Stimulated activated CD4-positive, alpha-beta T cell treated with anti-CD3 and anti-CD28 coated beads, Interleukin-1b, Interleukin-23, amount 100 ng/mL, for 24 hours (primary cell): ENCODE measurements around the gene KIAA0319L.

ENCODE experiments used
- DNase-seq, 4 experiments: peaks; one replicate each; pipeline ENCODE4 v3.0.0-alpha.2; 2020; ENCODE audit warnings: low read depth in 4 of 4, low spot score in 1 of 4

The KIAA0319L gene

GRCh38 chr1:35539073-35539823 lies 18.0 kb downstream of the KIAA0319L start:
- DNase-seq = no peak

- no peak for DNase-seq
Observed at GRCh38 chr1:35537806-35538205, 19.4 kb downstream of the KIAA0319L start.

DNA sequence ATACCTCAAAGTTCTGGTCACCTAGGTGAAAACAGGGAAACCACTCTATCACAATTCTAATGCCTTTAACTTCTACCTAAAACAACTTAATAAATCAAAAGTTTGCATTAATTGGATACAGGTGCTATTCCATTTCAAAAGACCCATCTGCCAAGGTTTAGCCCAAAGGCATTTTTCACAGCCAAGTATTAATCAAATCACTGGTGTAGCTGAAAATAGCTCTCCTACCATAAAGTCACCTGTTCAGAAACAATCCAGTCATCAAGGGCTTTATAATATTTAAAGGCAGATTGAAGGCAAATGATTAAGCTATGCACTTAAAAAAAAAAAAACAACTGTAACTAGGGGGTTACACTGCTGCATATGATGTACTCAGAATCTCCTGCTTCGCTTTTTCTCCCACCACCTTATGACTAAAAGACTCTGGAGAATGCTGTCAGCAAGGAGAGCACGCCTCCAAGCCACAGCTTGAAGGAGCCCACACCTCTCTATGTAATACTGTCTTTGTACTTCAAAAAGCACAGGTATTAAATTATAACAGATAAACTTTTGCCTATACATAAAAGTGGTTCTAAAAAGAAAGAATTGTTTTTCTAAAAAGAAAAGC lies 20.5 kb downstream of the KIAA0319L start:
- no peak for DNase-seq

GRCh38 chr1:35535243-35535642 lies 22.0 kb downstream of the KIAA0319L start:
- no peak for DNase-seq

GRCh38 chr1:35533586-35533985 lies 23.6 kb downstream of the KIAA0319L start:
- DNase-seq = no peak

- no peak for DNase-seq
Observed at GRCh38 chr1:35532497-35533223, 24.5 kb downstream of the KIAA0319L start.

DNA sequence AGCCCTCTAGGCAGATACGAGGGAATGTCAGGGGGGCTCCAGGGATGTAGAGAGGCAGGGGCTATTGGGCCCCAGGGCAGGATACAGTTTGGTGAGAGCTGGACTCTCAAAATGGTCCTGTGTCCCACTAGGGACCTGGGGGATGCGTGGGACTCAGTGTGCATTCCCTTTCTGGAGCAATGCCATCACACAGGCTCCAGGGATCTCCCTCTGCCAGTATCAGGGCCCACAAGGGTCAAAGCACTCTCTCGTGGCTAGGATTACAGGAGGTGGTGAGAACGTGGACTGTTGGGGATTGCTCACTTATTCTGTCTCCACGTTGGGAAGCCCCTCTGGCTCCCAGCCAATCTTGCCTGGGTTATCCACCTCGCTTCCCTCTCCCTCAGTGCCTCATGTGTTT lies 25.8 kb downstream of the KIAA0319L start:
- DNase-seq = no peak

- DNase-seq = no peak
Observed at GRCh38 chr1:35530946-35531345, 26.3 kb downstream of the KIAA0319L start.

DNA sequence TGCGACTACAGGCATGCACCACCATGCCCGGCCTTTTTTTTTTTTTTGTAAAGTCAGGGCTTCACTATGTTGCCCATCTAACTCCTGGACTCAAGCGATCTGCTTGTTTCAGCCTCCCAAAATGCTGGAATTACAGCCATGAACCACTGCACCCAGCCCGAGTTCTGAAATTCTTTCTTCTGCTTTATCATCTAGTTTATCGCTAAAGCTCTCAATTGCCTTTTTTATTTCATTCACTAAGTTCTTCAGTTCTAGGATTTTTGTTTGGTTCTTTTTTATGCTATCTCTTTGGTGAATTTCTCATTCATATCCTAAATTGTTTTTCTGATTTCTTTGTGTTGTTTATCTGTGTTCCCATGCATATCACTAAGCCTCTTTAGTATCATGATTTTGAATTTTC lies 27.0 kb downstream of the KIAA0319L start:
- no peak for DNase-seq

GRCh38 chr1:35524106-35524505 lies 33.1 kb downstream of the KIAA0319L start:
- no peak for DNase-seq

DNA sequence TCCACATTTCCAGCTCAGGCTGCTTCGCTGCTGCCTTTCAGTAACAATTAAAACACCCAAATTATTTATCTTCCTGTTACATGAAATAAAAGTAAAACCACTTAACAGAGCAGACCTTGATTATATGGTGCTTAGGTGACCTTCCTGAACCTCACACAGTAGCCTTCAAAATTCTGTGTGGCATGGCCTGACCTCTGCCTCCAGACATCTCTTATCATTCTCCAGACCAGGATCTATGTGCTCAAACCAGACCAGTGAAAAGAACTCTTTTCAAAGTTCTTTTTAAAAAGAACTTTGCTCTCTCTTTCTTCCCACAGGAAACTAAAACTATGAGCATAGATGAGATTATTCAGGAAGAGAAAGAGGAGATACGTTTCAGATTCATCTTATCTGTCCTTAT lies 37.8 kb downstream of the KIAA0319L start:
- no peak for DNase-seq

GRCh38 chr1:35518183-35518582 lies 39.0 kb downstream of the KIAA0319L start:
- DNase-seq = no peak

DNA sequence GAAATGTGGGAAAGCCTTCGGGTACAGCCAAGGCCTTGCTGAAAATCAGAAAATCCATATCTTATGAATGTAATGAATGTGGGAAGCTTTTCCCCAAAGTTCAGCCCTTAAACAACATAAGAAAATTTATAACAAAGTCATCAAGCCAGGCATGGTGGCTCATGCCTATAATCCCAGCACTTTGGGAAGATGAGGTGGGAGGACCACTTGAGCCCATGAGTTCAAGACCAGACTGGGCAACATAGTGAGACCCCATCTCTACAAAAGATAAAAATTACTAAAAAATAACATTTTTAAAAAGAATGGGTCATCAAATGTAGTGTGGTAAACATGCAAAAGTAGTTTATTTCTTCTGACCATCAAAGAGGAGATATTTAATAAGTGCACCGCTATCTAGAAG lies 45.9 kb downstream of the KIAA0319L start:
- DNase-seq = no peak

- DNase-seq = no peak
Observed at GRCh38 chr1:35509558-35509957, 47.6 kb downstream of the KIAA0319L start.

DNA sequence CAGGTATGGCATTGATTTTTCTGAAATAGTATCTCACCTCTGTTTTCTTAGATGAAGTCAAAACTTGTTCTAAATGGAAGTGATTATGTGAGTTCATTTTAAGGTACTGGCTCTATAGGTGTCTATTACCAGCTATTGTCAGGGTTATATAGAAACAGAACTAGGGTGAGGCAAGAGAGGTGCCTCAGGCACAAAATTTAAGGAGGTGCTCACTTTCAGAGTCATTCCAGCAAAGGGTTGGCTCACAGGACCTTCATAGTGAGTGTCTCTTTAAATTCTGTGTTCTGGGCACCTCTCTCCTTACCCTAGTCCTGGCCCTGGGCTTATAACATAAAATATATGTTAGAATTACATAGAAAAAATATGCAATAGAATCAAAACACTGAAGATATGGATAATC lies 49.3 kb downstream of the KIAA0319L start:
- no peak for DNase-seq

- DNase-seq = no peak
Observed at GRCh38 chr1:35506960-35507912, 50.0 kb downstream of the KIAA0319L start.

GRCh38 chr1:35505911-35506798 lies 51.0 kb downstream of the KIAA0319L start:
- DNase-seq = peak in 1 of 4 experiments; percentile 2

GRCh38 chr1:35502242-35502641 lies 55.0 kb downstream of the KIAA0319L start:
- no peak for DNase-seq

- DNase-seq = no peak
Observed at GRCh38 chr1:35500439-35500838, 56.8 kb downstream of the KIAA0319L start.

DNA sequence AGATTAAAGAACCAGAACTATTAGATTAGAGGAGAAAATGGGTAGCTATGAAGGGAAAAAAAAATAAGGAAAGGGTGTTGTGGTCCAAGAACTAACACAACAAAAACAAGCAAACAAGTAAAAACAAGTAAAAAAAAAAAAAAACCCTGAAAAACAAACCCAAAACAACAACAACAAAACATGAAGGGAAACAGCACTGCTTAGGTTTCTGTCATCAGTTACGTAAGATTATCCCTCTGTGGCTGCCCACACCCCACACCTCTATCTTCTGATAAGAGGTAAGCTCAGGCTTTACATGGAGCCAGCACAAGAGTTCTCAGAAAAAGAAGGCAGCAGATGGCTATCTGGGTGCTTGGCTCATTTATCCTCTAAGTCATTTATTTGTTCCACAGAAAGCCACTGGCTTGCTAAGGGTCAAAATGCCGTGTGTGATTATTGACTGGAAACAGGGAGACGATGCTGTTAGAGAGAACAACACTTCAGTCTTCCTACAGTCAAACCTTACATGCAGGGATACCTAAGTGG lies 57.5 kb downstream of the KIAA0319L start:
- DNase-seq = no peak
